Nephron (organoid): ENCODE data around the gene PDE4B.
"Not testable (repeated sequence)": the region's sequence is repeated elsewhere in the genome, so short reads cannot be mapped to it uniquely, and the experiment has no call there.

ENCODE experiments used
- H3K27ac Mint-ChIP-seq, 3 experiments: 2 replicates each; pipeline ENCODE4 v1.8.0; 2020; ENCODE audit warnings: mixed read lengths in 3 of 3, mild to moderate bottlenecking in 2 of 3, moderate library complexity in 1 of 3
- H3K27me3 Mint-ChIP-seq: 2 replicates; pipeline ENCODE4 v1.8.0; 2021; ENCODE audit warnings: low read depth, mild to moderate bottlenecking, moderate library complexity, mixed read lengths
- H3K36me3 Mint-ChIP-seq: 2 replicates; pipeline ENCODE4 v1.8.0; 2020; ENCODE audit warnings: low read depth, mixed read lengths
- H3K4me1 Mint-ChIP-seq: 2 replicates; pipeline ENCODE4 v1.8.0; 2020; ENCODE audit warnings: mixed read lengths
- H3K4me3 Mint-ChIP-seq, 3 experiments: 2 replicates each; pipeline ENCODE4 v1.8.0; 2020; ENCODE audit warnings: mild to moderate bottlenecking in 3 of 3, mixed read lengths in 3 of 3, moderate library complexity in 2 of 3
- H3K9me3 Mint-ChIP-seq: 2 replicates; pipeline ENCODE4 v1.8.0; 2020; ENCODE audit warnings: mixed read lengths
- TF ChIP-seq, protein P1 (sequence below), 3 experiments: fragments of 200-600 bp; sonication (generic); IDR thresholded peaks; one replicate each; pipeline ENCODE4 v1.5.0; 2021; ENCODE audit warnings: antibody characterized with exemption in 3 of 3; ENCODE audit not compliant: unreplicated experiment in 3 of 3

PDE4B gene

DNA sequence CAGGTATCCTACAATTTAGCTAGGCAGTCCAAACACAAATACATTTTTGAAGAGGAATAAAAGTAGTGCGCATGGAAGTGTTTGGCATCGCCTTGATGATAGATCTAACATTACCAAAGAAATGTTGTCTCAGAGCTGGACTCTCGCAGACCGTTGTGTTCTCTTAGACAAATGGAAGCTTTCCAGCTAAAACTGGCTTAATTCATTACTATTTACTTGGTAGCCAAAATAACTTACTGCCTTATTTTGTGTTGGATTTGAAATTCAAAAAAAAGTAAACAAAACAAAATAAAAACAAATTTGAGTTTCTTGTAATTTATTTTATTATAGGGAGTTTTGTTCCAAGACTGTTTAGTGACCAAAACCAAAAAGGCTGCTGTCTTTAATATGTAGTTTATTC lies 51.6 kb downstream of the PDE4B start:
- Mint-ChIP-seq H3K9me3 (peaks cover 12% of the 10 kb centered on the region), H3K4me1 (peaks cover 5% of the 10 kb centered on the region), H3K27me3 (peaks cover 6% of the 10 kb centered on the region), H3K4me3 (no peak overlapping the region), H3K36me3 (no peaks in the 10 kb centered on the region), H3K27ac (peak overlapping the region in 1 of 3 experiments; percentile 65)
- TF ChIP-seq, protein P1, sequence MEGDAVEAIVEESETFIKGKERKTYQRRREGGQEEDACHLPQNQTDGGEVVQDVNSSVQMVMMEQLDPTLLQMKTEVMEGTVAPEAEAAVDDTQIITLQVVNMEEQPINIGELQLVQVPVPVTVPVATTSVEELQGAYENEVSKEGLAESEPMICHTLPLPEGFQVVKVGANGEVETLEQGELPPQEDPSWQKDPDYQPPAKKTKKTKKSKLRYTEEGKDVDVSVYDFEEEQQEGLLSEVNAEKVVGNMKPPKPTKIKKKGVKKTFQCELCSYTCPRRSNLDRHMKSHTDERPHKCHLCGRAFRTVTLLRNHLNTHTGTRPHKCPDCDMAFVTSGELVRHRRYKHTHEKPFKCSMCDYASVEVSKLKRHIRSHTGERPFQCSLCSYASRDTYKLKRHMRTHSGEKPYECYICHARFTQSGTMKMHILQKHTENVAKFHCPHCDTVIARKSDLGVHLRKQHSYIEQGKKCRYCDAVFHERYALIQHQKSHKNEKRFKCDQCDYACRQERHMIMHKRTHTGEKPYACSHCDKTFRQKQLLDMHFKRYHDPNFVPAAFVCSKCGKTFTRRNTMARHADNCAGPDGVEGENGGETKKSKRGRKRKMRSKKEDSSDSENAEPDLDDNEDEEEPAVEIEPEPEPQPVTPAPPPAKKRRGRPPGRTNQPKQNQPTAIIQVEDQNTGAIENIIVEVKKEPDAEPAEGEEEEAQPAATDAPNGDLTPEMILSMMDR (IDR thresholded peaks at IDR 0.05; ENCODE audit: unreplicated experiment in 3 of 3): no peak

DNA sequence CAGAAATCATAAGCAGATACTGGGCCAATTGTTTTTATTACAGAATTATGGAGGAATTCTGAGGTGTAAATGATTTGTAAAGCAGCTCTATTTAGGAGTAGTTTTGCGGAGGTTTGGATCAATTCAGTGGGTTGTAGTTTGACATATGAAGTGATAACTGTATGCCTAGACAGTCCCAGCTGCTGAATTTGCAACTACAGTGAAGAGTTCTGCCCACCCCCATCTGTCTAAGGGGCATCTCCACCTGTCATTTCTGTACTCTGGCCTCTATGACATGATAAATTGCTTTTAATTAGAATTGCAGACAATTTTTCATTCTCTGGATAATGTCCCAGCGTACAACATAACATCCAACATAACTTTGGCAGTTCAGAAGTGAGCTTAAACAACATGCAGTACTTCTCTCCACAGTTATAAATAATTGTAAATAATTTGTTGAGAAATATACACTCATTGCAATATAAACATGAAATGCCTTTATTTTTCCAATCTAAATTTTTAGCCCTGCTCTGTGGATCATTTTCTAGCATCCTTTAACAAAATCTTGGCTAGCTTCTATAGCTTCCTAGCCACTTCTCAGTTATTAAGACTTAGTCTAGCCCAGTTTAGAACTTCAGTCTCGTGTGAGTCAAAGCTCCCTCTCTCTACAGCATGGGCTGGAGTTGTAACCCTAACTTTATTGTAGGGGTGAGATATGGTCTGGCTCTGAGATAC lies 52.3 kb downstream of the PDE4B start:
- Mint-ChIP-seq H3K27ac (peak overlapping the region in 1 of 3 experiments; percentile 65), H3K4me3 (no peak overlapping the region), H3K27me3 (peaks cover 10% of the 10 kb centered on the region), H3K36me3 (no peaks in the 10 kb centered on the region), H3K4me1 (peaks cover 5% of the 10 kb centered on the region), H3K9me3 (peaks cover 16% of the 10 kb centered on the region)
- TF ChIP-seq, protein P1 (IDR thresholded peaks at IDR 0.05; ENCODE audit: unreplicated experiment in 3 of 3): no peak

DNA sequence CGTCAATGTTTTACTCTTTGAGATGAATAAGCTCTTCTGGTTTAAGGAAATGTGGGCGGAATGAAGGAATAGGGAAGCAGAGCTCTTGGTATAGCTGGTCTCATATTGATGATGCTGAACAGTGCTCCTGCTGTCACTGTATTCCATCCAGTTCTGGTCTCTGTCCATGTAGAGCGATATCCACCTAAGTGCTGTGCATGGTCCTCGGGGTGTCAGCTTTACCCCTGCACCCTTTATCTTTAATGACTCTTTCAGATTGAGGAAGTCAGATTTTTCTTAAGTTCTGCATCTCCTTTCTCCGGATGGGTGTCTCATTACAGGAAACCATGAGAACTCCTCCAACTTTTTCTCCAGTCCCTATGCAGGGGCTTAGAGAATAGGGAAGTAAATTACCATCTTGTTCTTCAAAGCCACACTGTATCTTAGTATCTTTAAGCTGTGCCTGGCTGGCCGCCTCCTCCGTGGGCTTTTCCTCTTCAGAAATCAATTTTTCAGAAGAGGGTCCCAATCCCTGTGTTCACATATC lies 52.9 kb downstream of the PDE4B start:
- Mint-ChIP-seq H3K27ac (peak overlapping the region in 1 of 3 experiments; percentile 65), H3K4me3 (no peak overlapping the region), H3K27me3 (peaks cover 10% of the 10 kb centered on the region), H3K4me1 (peaks cover 5% of the 10 kb centered on the region), H3K36me3 (no peaks in the 10 kb centered on the region), H3K9me3 (peaks cover 20% of the 10 kb centered on the region)
- TF ChIP-seq, protein P1 (IDR thresholded peaks at IDR 0.05; ENCODE audit: unreplicated experiment in 3 of 3): no peak

DNA sequence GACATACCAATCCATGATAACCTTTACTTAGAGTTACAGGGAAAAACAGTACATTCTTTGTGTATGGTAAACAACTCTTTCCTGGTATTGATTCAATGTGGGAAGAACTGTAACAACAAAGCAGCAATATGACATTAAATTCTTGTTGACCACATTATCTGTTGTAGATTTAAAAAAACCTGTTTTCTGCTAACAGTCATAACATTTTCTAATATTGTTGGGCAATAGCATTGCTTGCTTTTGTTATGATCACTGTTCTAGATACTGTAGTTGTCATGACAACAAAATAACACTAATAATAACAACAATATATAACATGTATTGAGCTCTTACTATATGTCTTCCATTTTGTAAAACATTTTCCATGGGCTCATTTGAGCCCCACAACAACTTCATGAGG lies 54.2 kb downstream of the PDE4B start:
- peaks cover 10% of the 10 kb centered on the region for H3K27me3 Mint-ChIP-seq
- peaks cover 5% of the 10 kb centered on the region for H3K4me1 Mint-ChIP-seq
- H3K36me3 Mint-ChIP-seq: no peaks in the 10 kb centered on the region
- H3K4me3 Mint-ChIP-seq: no peak overlapping the region
- TF ChIP-seq, protein P1 (IDR thresholded peaks at IDR 0.05; ENCODE audit: unreplicated experiment in 3 of 3): no peak
- H3K9me3 Mint-ChIP-seq: peaks cover 20% of the 10 kb centered on the region
- H3K27ac Mint-ChIP-seq: no peak overlapping the region

DNA sequence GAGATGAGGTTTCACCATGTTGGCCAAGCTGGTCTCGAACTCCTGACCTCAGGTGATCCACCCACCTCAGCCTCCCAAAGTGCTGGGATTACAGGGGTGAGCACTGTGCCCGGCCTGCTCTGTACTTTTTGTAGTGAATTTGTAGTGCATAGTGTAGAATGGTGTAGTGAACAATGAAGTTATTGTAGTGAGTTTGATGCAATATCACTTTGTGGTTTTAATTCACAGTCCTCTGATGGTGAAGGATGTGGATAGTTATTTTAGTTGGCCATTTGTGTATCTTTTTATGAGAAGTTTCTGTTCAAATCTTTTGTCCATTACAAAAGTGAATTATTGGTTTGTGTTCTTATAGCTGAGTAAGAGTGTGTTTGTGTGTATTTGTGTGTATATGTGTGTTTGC lies 57.6 kb downstream of the PDE4B start:
- no peaks in the 10 kb centered on the region for H3K36me3 Mint-ChIP-seq
- no peaks in the 10 kb centered on the region for H3K4me1 Mint-ChIP-seq
- H3K4me3 Mint-ChIP-seq: no peak overlapping the region
- peaks cover 20% of the 10 kb centered on the region for H3K9me3 Mint-ChIP-seq
- TF ChIP-seq, protein P1 (IDR thresholded peaks at IDR 0.05; ENCODE audit: unreplicated experiment in 3 of 3): no peak
- no peak overlapping the region for H3K27ac Mint-ChIP-seq
- peaks cover 10% of the 10 kb centered on the region for H3K27me3 Mint-ChIP-seq

DNA sequence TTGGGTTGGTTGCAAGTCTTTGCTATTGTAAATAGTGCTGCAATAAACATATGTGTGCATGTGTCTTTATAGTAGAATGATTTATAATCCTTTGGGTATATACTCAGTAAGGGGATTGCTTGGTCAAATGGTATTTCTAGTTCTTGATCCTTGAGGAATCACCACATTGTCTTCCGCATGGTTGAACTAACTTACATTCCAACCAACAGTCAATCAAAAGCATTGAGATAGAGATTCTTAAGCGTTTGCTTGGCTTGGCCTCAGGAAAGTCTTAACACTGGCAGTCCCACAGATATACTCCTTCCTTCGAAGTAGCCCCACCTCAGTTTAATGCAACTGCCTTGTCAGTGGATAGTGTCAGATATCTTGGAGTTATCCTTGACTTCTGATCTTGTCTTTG lies 63.9 kb downstream of the PDE4B start:
- not testable (repeated sequence) for H3K4me1 Mint-ChIP-seq, H3K27ac Mint-ChIP-seq, H3K27me3 Mint-ChIP-seq, H3K4me3 Mint-ChIP-seq, H3K36me3 Mint-ChIP-seq
- peaks cover 11% of the 10 kb centered on the region for H3K9me3 Mint-ChIP-seq
